Activated CD4-positive, CD25-positive, alpha-beta regulatory T cell (primary cell): ENCODE results near the gene THY1.
"Not testable (repeated sequence)": the region's sequence is repeated elsewhere in the genome, so short reads cannot be mapped to it uniquely, and the experiment has no call there.

ENCODE experiments used
- DNase-seq, 4 experiments: peaks; one replicate each; lab custom pipeline; 2025; lab: John Stamatoyannopoulos, UW

Gene THY1

GRCh38 chr11:119417726-119418540 lies 5.0 kb downstream of the THY1 start:
- no peak for DNase-seq

DNA sequence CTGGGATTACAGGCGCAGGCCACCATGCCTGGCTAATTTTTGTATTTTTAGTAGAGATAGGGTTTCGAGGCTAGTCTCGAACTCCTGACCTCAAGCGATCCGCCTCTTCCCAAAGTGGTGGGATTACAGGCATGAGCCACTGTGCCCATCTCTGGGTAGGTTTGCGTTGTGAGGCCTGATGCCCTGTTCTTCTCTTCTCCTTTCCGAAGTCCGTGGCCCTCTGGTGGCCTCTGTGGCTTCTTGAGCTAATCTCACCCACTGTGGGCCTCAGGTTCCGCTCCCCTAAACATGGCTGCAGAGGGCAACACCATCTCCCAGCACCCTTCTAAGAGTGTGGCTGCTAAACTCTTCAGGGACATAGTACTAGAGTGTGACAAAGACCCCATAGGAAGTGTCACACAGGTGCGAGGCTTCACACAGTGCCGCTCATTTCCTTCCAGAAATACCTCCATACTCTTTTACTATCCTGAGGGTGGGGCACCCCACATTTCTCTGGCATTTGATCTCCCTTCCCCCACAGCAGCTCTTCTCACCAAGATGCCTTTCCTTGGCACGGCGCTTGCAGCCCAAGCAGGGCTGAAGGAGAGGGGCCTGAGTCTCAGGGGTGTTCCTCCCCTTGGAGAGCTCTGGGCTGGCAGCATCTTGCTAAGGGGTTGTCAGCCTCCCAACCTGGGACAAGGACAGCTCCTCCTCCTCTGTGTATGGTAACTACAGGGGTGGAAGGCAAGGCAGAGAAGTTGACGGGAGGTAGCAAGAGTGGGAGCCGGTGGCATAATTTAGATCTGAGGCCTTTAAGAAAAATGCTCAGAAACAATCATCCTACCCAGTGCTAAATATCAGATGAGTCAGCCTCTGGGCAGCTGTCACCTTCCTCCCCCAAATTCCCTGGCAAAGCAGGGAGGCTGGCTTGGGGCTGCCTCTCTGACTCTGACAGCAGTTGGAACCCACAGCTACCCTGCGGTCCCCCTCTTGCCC lies 6.1 kb downstream of the THY1 start:
- no peak for DNase-seq

DNA sequence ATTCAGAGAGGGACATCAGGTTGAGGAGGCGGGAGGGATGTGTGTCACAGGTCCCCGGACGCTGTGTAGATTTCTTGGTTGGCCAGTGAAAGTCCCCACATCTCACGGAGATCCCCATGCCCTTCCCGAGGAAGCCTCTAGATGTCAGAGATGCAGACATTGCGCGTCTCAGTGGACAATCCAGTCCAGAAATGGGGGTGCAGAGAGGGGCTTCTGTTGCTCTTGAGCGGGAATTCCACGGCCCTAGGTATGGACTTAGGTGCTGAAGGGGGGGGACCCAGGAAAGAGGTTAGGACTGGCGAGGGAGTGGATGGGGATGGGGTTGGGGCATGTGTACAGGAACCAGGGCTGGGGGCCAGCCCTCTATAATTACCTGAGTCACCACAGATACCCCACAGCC lies 7.0 kb downstream of the THY1 start:
- no peak for DNase-seq

DNA sequence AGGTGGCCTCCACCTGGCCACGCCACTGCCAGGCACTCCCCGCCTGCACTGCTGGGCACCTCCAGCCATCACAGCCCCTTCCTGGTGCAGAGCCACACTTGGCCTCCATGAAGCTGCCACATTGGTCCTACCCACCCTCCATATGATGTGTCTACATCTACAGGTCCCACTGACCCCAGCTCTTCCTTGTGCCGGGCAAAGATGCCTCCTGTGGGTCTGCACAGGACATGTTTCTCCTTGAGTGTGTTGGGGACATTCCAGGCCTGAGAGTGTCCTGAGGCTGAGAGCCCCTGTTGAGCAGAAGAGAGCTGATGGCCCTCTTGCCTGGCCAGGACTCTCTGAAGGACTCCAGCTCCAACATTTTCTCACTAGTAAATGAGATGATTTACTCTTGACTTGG lies 7.5 kb downstream of the THY1 start:
- no peak for DNase-seq

DNA sequence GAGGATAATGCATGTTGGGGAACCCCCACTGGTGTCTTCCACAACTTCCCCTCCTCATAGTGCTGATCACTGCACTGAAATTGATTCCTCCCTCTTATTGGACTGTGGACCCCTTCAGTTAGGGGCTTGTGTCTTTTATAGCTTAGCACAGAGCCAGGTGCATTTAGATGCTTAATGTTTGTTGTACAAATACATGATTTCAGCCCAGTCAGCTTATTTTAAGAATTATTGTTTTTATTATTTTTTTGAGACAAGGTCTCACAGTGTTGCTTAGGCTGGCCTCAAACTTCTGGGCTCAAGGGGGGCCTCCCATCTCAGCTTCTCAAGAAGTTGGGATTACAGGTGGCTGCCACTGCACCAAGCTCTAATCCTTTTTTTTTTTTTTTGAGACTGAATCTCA lies 8.2 kb downstream of the THY1 start:
- no peak for DNase-seq

GRCh38 chr11:119414321-119414720 lies 8.7 kb downstream of the THY1 start:
- DNase-seq, result no peak

GRCh38 chr11:119412072-119412471 lies 10.9 kb downstream of the THY1 start:
- DNase-seq, result no peak

GRCh38 chr11:119410501-119410900 lies 12.5 kb downstream of the THY1 start:
- no peak for DNase-seq

- DNase-seq, result no peak
Observed at GRCh38 chr11:119409731-119410130, 13.2 kb downstream of the THY1 start.

DNA sequence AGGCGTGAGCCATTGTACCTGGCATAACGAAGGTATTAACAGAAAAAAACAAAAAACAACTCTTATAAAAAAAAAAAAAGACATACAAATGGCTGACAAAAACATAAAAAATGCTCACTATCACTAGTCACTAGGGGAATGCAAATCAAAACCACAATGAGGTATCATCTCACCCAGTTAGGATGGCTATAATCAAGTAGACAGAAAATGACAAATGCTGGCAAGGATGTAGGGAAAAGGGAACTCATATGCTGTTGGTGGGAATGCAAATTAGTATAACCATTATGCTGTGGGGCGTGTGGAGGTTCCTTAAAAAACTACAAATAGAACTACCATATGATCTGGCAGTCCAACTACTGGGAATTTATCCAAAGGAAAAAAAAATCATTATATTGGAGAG lies 17.0 kb downstream of the THY1 start:
- no peak for DNase-seq

DNA sequence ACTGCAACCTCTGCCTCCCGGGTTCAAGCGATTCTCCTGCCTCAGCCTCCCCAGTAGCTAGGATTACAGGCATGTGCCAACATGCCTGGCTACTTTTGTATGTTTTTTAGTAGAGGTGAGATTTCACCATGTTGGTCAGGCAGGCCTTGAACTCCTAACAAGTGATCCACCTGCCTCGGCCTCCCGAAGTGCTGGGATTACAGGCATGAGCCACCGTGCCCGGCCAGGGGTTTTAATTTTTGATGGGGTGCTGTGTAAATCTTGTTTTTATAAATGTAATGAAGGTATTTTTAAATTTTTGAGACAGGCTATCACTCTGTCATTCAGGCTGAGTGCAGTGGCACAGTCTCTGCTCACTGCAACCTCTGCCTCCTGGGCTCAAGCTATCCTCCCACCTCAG lies 17.5 kb downstream of the THY1 start:
- DNase-seq, result not testable (repeated sequence)

DNA sequence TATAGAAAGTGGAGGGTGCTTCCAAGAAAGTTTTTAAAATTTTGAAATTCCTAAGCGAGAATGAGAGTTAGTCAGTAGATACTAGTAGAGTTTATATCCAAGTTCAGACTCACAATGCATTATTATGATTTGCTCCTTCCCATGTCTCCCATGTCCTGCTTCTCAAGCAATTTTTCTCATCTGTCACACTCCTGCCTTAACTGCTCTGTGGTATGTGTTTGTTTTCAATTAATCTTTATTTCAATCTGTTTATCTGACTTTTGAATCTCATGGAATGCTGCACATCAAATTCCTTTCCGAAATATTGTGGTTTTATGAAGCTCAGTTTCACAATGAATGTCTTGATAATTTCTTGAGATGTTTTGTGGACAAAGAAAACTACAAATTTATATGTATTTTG lies 18.1 kb downstream of the THY1 start:
- DNase-seq, result no peak

GRCh38 chr11:119403021-119403420 lies 20.0 kb downstream of the THY1 start:
- DNase-seq, result no peak

DNA sequence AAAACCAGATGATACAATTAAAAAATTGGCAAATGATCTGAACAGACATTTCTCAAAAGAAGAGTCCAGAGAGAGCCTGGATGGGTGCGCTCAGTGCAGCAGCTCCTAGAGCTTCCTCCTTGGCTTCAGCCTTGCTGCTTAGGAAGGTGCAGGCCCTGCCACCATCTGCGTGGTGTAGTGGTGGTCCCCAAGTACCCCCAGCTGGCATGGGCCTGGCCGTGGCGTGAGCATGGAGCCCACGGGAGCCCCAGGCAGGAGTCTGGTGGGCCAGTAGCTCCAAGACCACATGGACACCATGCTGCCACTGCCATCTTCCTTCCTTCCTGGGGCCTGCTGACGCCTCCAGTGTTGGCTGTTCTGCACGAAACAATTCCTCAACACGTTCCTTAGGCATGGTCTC lies 20.5 kb downstream of the THY1 start:
- no peak for DNase-seq

GRCh38 chr11:119400860-119401259 lies 22.1 kb downstream of the THY1 start:
- no peak for DNase-seq

GRCh38 chr11:119397740-119398139 lies 25.2 kb downstream of the THY1 start:
- no peak for DNase-seq

- DNase-seq, result no peak
Observed at GRCh38 chr11:119396835-119397234, 26.1 kb downstream of the THY1 start.

DNA sequence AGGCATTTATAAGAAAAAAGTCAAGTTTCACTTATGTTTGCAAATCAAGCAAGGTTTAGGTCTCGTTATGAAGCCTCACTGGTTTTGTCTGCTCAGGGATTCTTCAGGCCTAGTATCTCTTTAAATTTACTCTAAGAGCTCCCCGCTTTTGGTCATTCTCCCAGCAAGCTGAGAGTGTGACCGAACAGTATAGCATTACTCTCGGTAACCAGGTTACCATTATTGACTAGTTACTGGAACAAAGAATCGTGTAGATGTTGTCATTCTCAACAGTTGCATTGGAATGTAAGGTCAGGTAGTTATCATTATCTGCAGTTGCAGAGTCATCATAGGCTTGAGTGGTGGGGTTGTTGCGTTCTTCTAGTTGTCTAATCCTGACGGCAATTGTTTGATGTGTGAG lies 31.7 kb downstream of the THY1 start:
- DNase-seq, result no peak

GRCh38 chr11:119389611-119390254 lies 33.2 kb downstream of the THY1 start:
- no peak for DNase-seq

GRCh38 chr11:119388103-119388502 lies 34.9 kb downstream of the THY1 start:
- no peak for DNase-seq

- no peak for DNase-seq
Observed at GRCh38 chr11:119384332-119384731, 38.6 kb downstream of the THY1 start.

- DNase-seq, result not testable (repeated sequence)
Observed at GRCh38 chr11:119382513-119382912, 40.5 kb downstream of the THY1 start.

DNA sequence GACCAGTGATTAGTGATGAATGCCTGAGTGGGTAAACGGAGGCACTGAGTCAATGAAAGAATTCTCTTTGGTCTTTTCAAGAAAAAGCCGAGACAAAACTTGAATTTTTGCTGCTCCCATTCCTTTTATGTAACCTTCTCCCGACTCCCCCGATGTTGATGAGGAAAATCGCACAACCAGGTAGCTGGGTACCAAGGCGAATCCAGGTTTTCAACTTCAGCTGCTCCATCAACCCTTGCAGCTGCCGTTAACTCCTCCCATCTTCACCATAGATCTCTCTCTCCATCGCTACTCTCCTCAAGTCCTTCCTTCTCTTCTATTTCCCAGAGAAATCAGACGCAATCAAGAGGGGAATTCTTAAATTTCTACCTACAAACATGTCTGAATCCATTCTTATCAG lies 40.9 kb downstream of the THY1 start:
- no peak for DNase-seq
